ENCODE measurements around the gene SLC24A4.

Gene SLC24A4

GRCh38 chr14:92460916-92461579 lies 138.1 kb downstream of the SLC24A4 start:
- DNase-seq = peak in 1 of 2 experiments; percentile 19

- peak in 1 of 2 experiments; percentile 16 for DNase-seq
These were observed 138.9 kb downstream of the SLC24A4 start for GRCh38 chr14:92461891-92462290.

GRCh38 chr14:92462568-92462967 lies 139.6 kb downstream of the SLC24A4 start:
- peak in 1 of 2 experiments; percentile 8 for DNase-seq

GRCh38 chr14:92463141-92463540 lies 140.2 kb downstream of the SLC24A4 start:
- DNase-seq = peak in 1 of 2 experiments; percentile 22

GRCh38 chr14:92464156-92464555 lies 141.2 kb downstream of the SLC24A4 start:
- DNase-seq = peak in 1 of 2 experiments; percentile 5

GRCh38 chr14:92464716-92465115 lies 141.8 kb downstream of the SLC24A4 start:
- DNase-seq = peak in 1 of 2 experiments; percentile 7

- peak in 1 of 2 experiments; percentile 8 for DNase-seq
These were observed 142.5 kb downstream of the SLC24A4 start for GRCh38 chr14:92465353-92466055.

- DNase-seq = no peak
These were observed 143.1 kb downstream of the SLC24A4 start for GRCh38 chr14:92466059-92466458.

- DNase-seq = no peak
These were observed 146.6 kb downstream of the SLC24A4 start for GRCh38 chr14:92469515-92469914.

- DNase-seq = no peak
These were observed 147.2 kb downstream of the SLC24A4 start for GRCh38 chr14:92470215-92470614.

GRCh38 chr14:92470811-92471210 lies 147.8 kb downstream of the SLC24A4 start:
- DNase-seq = no peak

- DNase-seq = no peak
These were observed 149.0 kb downstream of the SLC24A4 start for GRCh38 chr14:92471919-92472318.

- no peak for DNase-seq
These were observed 149.9 kb downstream of the SLC24A4 start for GRCh38 chr14:92472860-92473259.

GRCh38 chr14:92473261-92473968 lies 150.4 kb downstream of the SLC24A4 start:
- DNase-seq = no peak

- no peak for DNase-seq
These were observed 151.1 kb downstream of the SLC24A4 start for GRCh38 chr14:92473969-92474535.

GRCh38 chr14:92475037-92475436 lies 152.1 kb downstream of the SLC24A4 start:
- no peak for DNase-seq

- DNase-seq = no peak
These were observed 152.7 kb downstream of the SLC24A4 start for GRCh38 chr14:92475451-92476187.

- DNase-seq = no peak
These were observed 157.9 kb downstream of the SLC24A4 start for GRCh38 chr14:92480856-92481255.

GRCh38 chr14:92481386-92481785 lies 158.4 kb downstream of the SLC24A4 start:
- DNase-seq = no peak

GRCh38 chr14:92481811-92482555 lies 159.0 kb downstream of the SLC24A4 start:
- no peak for DNase-seq

- no peak for DNase-seq
These were observed 159.8 kb downstream of the SLC24A4 start for GRCh38 chr14:92482621-92483319.

Data from activated T-cell treated with anti-CD3 and anti-CD28 coated beads, Interleukin-2, amount 50 U/mL, for 48 hours (primary cell).